ENCODE data around the gene FBH1. TPM values are rescaled to one million over a fixed set of nuclear protein-coding genes. Genes with fewer than 3 reads are reported as not detected.

FBH1 gene
- total RNA-seq, 1 donor from 2014 or later, result 37.7 TPM

DNA sequence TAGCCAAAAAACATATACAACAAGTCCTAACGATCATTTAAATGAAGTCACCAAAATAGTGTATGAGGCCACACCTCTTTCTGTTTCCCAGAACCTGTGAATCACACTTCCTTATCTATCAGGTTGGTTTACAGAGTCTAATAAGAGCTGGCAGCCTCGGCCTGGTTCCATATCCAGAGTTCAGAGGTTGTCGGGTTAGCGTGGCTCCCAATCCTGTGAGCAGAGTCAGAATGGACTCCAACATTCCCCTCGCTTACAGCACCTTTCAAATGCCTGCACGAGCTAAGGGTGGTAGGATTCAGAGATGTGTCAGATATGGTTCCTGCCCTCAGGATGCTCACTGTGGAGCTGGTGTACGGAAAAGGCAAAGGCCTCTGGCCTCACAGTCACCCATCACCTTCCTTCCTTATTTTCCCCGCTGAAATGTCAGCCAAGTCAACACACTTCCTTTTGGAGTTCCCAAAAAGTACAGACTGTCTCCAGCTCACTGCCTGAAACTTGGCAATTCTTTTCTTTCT is 81.3 kb downstream of the FBH1 start:
- no peak overlapping the region for H3K27ac Mint-ChIP-seq
- peaks cover 4% of the 10 kb centered on the region for H3K9me3 Mint-ChIP-seq
- no peak for DNase-seq (ENCODE audit: low spot score)

DNA sequence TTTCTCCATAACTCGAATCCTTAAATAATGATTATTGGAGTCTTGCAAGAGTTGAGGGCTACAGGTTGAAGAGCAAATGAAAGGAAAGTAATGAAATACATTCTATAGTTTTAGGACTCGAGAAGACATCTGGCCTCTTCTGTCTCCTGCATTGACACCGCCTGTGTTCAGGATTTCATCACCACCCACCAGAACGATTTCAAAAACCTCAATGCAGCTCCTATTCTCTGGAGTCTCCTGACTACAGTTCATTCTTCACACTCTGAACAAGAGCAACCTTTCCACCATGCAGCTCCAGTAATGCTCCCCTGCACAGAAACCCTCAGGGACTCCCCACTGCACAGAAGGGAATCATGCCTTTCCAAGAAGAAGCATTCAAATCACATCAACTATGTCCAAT is 81.8 kb downstream of the FBH1 start:
- Histone ChIP-seq H3K27ac (no peak overlapping the region), H2AFZ (replicated peaks) (no peak overlapping the region), H3K36me3 (no peaks in the 10 kb centered on the region), H3K9me3 (ENCODE audit: low read depth) (no peaks in the 10 kb centered on the region), H3K27me3 (peaks cover 48% of the 10 kb centered on the region), H3K4me3 (no peak overlapping the region), H4K20me1 (ENCODE audit: low read depth) (peaks cover 3% of the 10 kb centered on the region), H3K9ac (no peak overlapping the region), H3K4me2 (no peak overlapping the region), H3F3A (ENCODE audit: low read depth) (peaks cover 8% of the 10 kb centered on the region), H3K4me1 (peaks cover 3% of the 10 kb centered on the region), H3K79me2 (ENCODE audit: low read depth) (no peaks in the 10 kb centered on the region)
- Mint-ChIP-seq H3K36me3 (no peaks in the 10 kb centered on the region), H3K4me3 (no peak overlapping the region), H3K4me1 (peaks cover 15% of the 10 kb centered on the region), H3K27ac (no peak overlapping the region), H3K9me3 (peaks cover 4% of the 10 kb centered on the region), H3K27me3 (ENCODE audit: insufficient read depth, low read depth) (peaks cover 24% of the 10 kb centered on the region)
- TF ChIP-seq, protein P1, sequence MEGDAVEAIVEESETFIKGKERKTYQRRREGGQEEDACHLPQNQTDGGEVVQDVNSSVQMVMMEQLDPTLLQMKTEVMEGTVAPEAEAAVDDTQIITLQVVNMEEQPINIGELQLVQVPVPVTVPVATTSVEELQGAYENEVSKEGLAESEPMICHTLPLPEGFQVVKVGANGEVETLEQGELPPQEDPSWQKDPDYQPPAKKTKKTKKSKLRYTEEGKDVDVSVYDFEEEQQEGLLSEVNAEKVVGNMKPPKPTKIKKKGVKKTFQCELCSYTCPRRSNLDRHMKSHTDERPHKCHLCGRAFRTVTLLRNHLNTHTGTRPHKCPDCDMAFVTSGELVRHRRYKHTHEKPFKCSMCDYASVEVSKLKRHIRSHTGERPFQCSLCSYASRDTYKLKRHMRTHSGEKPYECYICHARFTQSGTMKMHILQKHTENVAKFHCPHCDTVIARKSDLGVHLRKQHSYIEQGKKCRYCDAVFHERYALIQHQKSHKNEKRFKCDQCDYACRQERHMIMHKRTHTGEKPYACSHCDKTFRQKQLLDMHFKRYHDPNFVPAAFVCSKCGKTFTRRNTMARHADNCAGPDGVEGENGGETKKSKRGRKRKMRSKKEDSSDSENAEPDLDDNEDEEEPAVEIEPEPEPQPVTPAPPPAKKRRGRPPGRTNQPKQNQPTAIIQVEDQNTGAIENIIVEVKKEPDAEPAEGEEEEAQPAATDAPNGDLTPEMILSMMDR (IDR thresholded peaks at IDR 0.05), result no peak
- no peak for TF ChIP-seq EZH2 (IDR thresholded peaks at IDR 0.05)
- TF ChIP-seq EZH2phosphoT487 (IDR thresholded peaks at IDR 0.05), result no peak
- DNase-seq (ENCODE audit: low spot score), result no peak

More for the DNA sequence above, 81.3 kb downstream of the FBH1 start:
- Histone ChIP-seq H4K20me1 (ENCODE audit: low read depth) (no peaks in the 10 kb centered on the region), H3K27ac (no peak overlapping the region), H2AFZ (replicated peaks) (no peak overlapping the region), H3K27me3 (peaks cover 43% of the 10 kb centered on the region), H3F3A (ENCODE audit: low read depth) (peaks cover 3% of the 10 kb centered on the region), H3K9ac (no peak overlapping the region), H3K36me3 (no peaks in the 10 kb centered on the region), H3K9me3 (ENCODE audit: low read depth) (no peaks in the 10 kb centered on the region), H3K79me2 (ENCODE audit: low read depth) (no peaks in the 10 kb centered on the region), H3K4me3 (no peak overlapping the region), H3K4me2 (no peak overlapping the region), H3K4me1 (no peaks in the 10 kb centered on the region)
- H3K4me1 Mint-ChIP-seq, result peaks cover 12% of the 10 kb centered on the region
- no peak overlapping the region for H3K4me3 Mint-ChIP-seq
- TF ChIP-seq, protein P1 (IDR thresholded peaks at IDR 0.05), result no peak
- TF ChIP-seq EZH2phosphoT487 (IDR thresholded peaks at IDR 0.05) (no peak), EZH2 (IDR thresholded peaks at IDR 0.05) (no peak)
- H3K36me3 Mint-ChIP-seq, result no peaks in the 10 kb centered on the region
- peaks cover 20% of the 10 kb centered on the region for H3K27me3 Mint-ChIP-seq (ENCODE audit: insufficient read depth, low read depth)

DNA sequence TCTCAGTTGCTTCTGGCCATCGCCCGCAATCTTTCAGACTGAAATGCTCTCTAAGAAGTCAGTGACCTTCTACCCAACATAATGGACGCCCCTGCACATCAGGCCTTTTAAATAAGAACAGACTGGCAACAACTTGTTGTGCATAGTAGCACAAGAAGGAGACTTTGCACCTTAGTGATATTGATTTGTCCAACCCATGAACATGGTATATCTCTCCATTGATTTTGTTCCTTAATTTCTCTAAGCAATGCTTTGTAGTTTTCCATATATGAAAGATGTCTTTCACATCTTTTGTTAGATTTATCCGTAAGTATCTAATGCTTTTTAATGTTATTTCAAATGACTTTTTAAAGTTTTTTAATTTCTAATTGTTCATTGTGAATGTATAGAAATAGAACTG is 83.0 kb downstream of the FBH1 start:
- peaks cover 3% of the 10 kb centered on the region for H3K4me1 ChIP-seq
- TF ChIP-seq EZH2 (IDR thresholded peaks at IDR 0.05) (no peak), EZH2phosphoT487 (IDR thresholded peaks at IDR 0.05) (no peak)
- TF ChIP-seq, protein P1 (IDR thresholded peaks at IDR 0.05), result no peak
- peaks cover 15% of the 10 kb centered on the region for H3K4me1 Mint-ChIP-seq
- peaks cover 8% of the 10 kb centered on the region for H3F3A ChIP-seq (ENCODE audit: low read depth)
- H3K27ac Mint-ChIP-seq, result no peak overlapping the region
- H3K4me3 Mint-ChIP-seq, result no peak overlapping the region
- no peak for DNase-seq (ENCODE audit: low spot score)
- H4K20me1 ChIP-seq (ENCODE audit: low read depth), result peaks cover 7% of the 10 kb centered on the region
- no peaks in the 10 kb centered on the region for H3K36me3 ChIP-seq
- no peak overlapping the region for H3K27ac ChIP-seq
- H2AFZ ChIP-seq (replicated peaks), result no peak overlapping the region
- H3K9me3 Mint-ChIP-seq, result peaks cover 4% of the 10 kb centered on the region
- H3K4me2 ChIP-seq, result no peak overlapping the region
- no peak overlapping the region for H3K9ac ChIP-seq
- H3K79me2 ChIP-seq (ENCODE audit: low read depth), result no peaks in the 10 kb centered on the region
- H3K4me3 ChIP-seq, result no peak overlapping the region
- peaks cover 60% of the 10 kb centered on the region for H3K27me3 ChIP-seq
- no peaks in the 10 kb centered on the region for H3K36me3 Mint-ChIP-seq
- H3K27me3 Mint-ChIP-seq (ENCODE audit: insufficient read depth, low read depth), result peaks cover 19% of the 10 kb centered on the region
- H3K9me3 ChIP-seq (ENCODE audit: low read depth), result no peaks in the 10 kb centered on the region

Measured in neural progenitor cell (in vitro differentiated cells).